MM.1S (cell line): ENCODE measurements around the gene SEC22B.
"Not testable (repeated sequence)": the region's sequence is repeated elsewhere in the genome, so short reads cannot be mapped to it uniquely, and the experiment has no call there.

Source experiments
- EZH2 ChIP-seq: fragments of 300-600 bp; sonication (generic); optimal IDR thresholded peaks from 2 replicates; pipeline ENCODE3; 2017; ENCODE audit warnings: low read depth, mild to moderate bottlenecking, antibody characterized with exemption, low read length, mixed read lengths
- TF ChIP-seq, protein P1 (sequence below): fragments of 300-600 bp; sonication (generic); IDR thresholded peaks from 2 replicates; pipeline ENCODE4 v1.5.1; 2016; ENCODE audit warnings: antibody characterized with exemption, low read length, mixed read lengths

DNA sequence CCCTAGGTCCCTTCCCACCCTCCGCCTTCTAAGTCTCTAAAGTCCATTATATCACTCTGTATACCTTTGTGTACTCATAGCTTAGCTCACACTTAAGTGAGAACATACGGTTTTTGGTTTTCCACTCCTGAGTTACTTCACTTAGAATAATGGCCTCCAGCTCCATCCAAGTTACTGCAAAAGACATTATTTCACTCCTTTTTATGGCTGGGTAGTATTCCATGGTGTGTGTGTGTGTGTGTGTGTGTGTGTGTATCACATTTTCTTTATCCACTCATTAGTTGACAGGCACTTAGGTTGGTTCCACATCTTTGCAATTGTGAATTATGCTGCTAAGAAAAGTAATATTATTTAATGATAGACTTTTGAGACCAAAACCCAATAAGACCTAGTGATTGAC is 1.7 kb upstream of the SEC22B start:
- TF ChIP-seq, protein P1, sequence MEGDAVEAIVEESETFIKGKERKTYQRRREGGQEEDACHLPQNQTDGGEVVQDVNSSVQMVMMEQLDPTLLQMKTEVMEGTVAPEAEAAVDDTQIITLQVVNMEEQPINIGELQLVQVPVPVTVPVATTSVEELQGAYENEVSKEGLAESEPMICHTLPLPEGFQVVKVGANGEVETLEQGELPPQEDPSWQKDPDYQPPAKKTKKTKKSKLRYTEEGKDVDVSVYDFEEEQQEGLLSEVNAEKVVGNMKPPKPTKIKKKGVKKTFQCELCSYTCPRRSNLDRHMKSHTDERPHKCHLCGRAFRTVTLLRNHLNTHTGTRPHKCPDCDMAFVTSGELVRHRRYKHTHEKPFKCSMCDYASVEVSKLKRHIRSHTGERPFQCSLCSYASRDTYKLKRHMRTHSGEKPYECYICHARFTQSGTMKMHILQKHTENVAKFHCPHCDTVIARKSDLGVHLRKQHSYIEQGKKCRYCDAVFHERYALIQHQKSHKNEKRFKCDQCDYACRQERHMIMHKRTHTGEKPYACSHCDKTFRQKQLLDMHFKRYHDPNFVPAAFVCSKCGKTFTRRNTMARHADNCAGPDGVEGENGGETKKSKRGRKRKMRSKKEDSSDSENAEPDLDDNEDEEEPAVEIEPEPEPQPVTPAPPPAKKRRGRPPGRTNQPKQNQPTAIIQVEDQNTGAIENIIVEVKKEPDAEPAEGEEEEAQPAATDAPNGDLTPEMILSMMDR = not testable (repeated sequence)
- not testable (repeated sequence) for TF ChIP-seq EZH2
